Activated CD4-positive, CD25-positive, alpha-beta regulatory T cell treated with anti-CD3 and anti-CD28 coated beads, Interleukin-2, amount 50 U/mL, for 24 hours (primary cell): ENCODE data around the gene GPC6.

Experiments
- ATAC-seq, 2 donors: fragments of 150-1000 bp; cut with Tn5 transposase; one replicate each; pipeline ENCODE4 v1.10.0; 2021; ENCODE audit warnings: mild to moderate bottlenecking in 1 of 2, moderate library complexity in 1 of 2

GPC6 gene

GRCh38 chr13:93621966-93622365, 395.4 kb downstream of the GPC6 start:
- no peak for ATAC-seq

- no peak for ATAC-seq
These were observed 397.7 kb downstream of the GPC6 start for GRCh38 chr13:93624311-93624777.

GRCh38 chr13:93625536-93625935, 398.9 kb downstream of the GPC6 start:
- no peak for ATAC-seq

- no peak for ATAC-seq
These were observed 401.7 kb downstream of the GPC6 start for GRCh38 chr13:93628136-93628797.

- no peak for ATAC-seq
These were observed 409.0 kb downstream of the GPC6 start for GRCh38 chr13:93635616-93636032.

GRCh38 chr13:93637852-93638251, 411.2 kb downstream of the GPC6 start:
- no peak for ATAC-seq

GRCh38 chr13:93640452-93640851, 413.8 kb downstream of the GPC6 start:
- ATAC-seq: no peak

- ATAC-seq: no peak
These were observed 419.6 kb downstream of the GPC6 start for GRCh38 chr13:93646245-93646644.

GRCh38 chr13:93649496-93649895, 422.9 kb downstream of the GPC6 start:
- ATAC-seq: no peak

GRCh38 chr13:93653776-93654175, 427.2 kb downstream of the GPC6 start:
- no peak for ATAC-seq

GRCh38 chr13:93655154-93655553, 428.5 kb downstream of the GPC6 start:
- ATAC-seq: no peak

GRCh38 chr13:93660391-93661063, 433.9 kb downstream of the GPC6 start:
- ATAC-seq: no peak

- no peak for ATAC-seq
These were observed 444.3 kb downstream of the GPC6 start for GRCh38 chr13:93670866-93671265.

GRCh38 chr13:93672996-93673395, 446.4 kb downstream of the GPC6 start:
- ATAC-seq: no peak

GRCh38 chr13:93673885-93674284, 447.3 kb downstream of the GPC6 start:
- no peak for ATAC-seq

- ATAC-seq: no peak
These were observed 447.7 kb downstream of the GPC6 start for GRCh38 chr13:93674337-93674755.

GRCh38 chr13:93680329-93680728, 453.7 kb downstream of the GPC6 start:
- no peak for ATAC-seq

- ATAC-seq: no peak
These were observed 459.3 kb downstream of the GPC6 start for GRCh38 chr13:93685900-93686299.

- ATAC-seq: no peak
These were observed 459.8 kb downstream of the GPC6 start for GRCh38 chr13:93686399-93686798.

- no peak for ATAC-seq
These were observed 460.7 kb downstream of the GPC6 start for GRCh38 chr13:93687261-93687660.

- ATAC-seq: no peak
These were observed 462.7 kb downstream of the GPC6 start for GRCh38 chr13:93689333-93689732.

- no peak for ATAC-seq
These were observed 463.5 kb downstream of the GPC6 start for GRCh38 chr13:93690139-93690538.

- ATAC-seq: no peak
These were observed 471.5 kb downstream of the GPC6 start for GRCh38 chr13:93698016-93698613.

- ATAC-seq: no peak
These were observed 473.5 kb downstream of the GPC6 start for GRCh38 chr13:93700115-93700514.
